ENCODE results near the gene RBM4B.

RBM4B gene

DNA sequence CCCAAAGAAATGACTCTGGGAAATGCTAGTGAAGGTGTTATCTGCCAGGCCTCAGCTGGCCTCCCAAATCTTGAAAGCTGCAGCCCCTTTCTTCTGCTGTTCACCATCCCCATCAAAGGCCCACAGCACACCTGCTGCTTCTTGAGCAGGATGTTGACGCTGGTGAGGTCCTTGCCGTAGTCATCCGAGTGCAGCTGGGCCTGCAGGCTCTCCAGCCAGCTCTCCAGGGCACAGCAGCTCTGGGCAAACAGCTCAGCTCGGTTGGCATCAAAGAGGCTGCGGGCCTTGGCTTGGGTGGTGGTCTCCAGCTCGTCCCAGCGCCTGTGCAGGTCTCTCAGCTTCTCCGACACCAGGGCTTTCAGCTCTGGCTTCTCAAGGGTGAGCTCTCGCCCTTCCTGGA lies 18.5 kb upstream of the RBM4B start:
- Histone ChIP-seq H3K4me3 (ENCODE audit: low read depth in 1 of 2, low read length in 2 of 2) (no peak overlapping the region), H3K9ac (ENCODE audit: low read depth, low read length) (no peak overlapping the region), H3K79me2 (ENCODE audit: insufficient read depth, low read length) (no peaks in the 10 kb centered on the region), H3K4me1 (ENCODE audit: insufficient read depth, low read length) (peaks cover 4% of the 10 kb centered on the region), H4K20me1 (ENCODE audit: insufficient read depth, low read length) (0 out of 2 replicates have a peak, but pooled peaks cover 5% of the 10 kb centered on the region), H3K36me3 (ENCODE audit: insufficient read depth, low read length) (no peaks in the 10 kb centered on the region), H3K27me3 (ENCODE audit: insufficient read depth, low read length, poor library complexity) (no peaks in the 10 kb centered on the region), H2AFZ (ENCODE audit: low read depth, low read length) (no peak overlapping the region), H3K9me3 (ENCODE audit: insufficient read depth, low read length, severe bottlenecking) (no peaks in the 10 kb centered on the region), H3K27ac (ENCODE audit: low read length) (no peak overlapping the region), H3K4me2 (ENCODE audit: insufficient read depth, low read length) (no peak overlapping the region)
- DNase-seq: peak; percentile 38
- TF ChIP-seq, protein P1, sequence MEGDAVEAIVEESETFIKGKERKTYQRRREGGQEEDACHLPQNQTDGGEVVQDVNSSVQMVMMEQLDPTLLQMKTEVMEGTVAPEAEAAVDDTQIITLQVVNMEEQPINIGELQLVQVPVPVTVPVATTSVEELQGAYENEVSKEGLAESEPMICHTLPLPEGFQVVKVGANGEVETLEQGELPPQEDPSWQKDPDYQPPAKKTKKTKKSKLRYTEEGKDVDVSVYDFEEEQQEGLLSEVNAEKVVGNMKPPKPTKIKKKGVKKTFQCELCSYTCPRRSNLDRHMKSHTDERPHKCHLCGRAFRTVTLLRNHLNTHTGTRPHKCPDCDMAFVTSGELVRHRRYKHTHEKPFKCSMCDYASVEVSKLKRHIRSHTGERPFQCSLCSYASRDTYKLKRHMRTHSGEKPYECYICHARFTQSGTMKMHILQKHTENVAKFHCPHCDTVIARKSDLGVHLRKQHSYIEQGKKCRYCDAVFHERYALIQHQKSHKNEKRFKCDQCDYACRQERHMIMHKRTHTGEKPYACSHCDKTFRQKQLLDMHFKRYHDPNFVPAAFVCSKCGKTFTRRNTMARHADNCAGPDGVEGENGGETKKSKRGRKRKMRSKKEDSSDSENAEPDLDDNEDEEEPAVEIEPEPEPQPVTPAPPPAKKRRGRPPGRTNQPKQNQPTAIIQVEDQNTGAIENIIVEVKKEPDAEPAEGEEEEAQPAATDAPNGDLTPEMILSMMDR (IDR thresholded peaks at IDR 0.05; ENCODE audit: borderline replicate concordance, extremely low read depth, low read length, poor library complexity, severe bottlenecking): no peak
- peak; percentile 47 for ATAC-seq (ENCODE audit: insufficient read depth, low read depth)

DNA sequence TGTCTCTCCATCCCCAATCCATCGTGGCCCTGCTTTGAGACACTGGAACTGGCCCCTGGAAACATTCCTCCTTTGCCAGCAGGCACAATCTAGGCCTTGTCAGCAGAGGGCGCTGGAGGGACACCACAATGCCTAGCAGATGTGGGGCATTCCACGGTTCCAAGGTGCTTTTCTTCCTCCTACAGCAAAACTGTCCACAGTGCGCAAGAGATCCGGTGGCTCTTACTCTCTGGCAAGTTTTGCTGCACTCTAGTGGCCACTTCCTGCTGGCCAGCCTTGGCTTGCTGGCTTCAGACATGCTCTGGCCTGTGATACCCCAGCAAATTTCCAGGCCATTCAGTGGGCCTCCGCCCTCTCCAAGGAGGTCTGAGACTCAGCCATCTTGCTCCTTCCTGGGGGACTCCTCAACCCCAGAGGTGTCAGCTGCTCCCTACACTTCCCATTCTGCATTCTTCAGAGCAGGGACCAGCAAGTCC lies 17.1 kb upstream of the RBM4B start:
- Histone ChIP-seq H3K27me3 (ENCODE audit: insufficient read depth, low read length, poor library complexity) (no peaks in the 10 kb centered on the region), H3K4me3 (ENCODE audit: low read depth in 1 of 2, low read length in 2 of 2) (no peak overlapping the region), H3K27ac (ENCODE audit: low read length) (no peak overlapping the region), H3K9ac (ENCODE audit: low read depth, low read length) (no peak overlapping the region), H3K79me2 (ENCODE audit: insufficient read depth, low read length) (no peaks in the 10 kb centered on the region), H3K9me3 (ENCODE audit: insufficient read depth, low read length, severe bottlenecking) (no peaks in the 10 kb centered on the region), H3K4me2 (ENCODE audit: insufficient read depth, low read length) (peak overlapping the region; percentile 15; the same call in 1 of the 2 replicates), H2AFZ (ENCODE audit: low read depth, low read length) (peak overlapping the region; percentile 67), H4K20me1 (ENCODE audit: insufficient read depth, low read length) (0 out of 2 replicates have a peak, but pooled peaks cover 5% of the 10 kb centered on the region), H3K36me3 (ENCODE audit: insufficient read depth, low read length) (no peaks in the 10 kb centered on the region), H3K4me1 (ENCODE audit: insufficient read depth, low read length) (peaks cover 4% of the 10 kb centered on the region)
- DNase-seq: peak; percentile 83
- TF ChIP-seq, protein P1 (IDR thresholded peaks at IDR 0.05; ENCODE audit: borderline replicate concordance, extremely low read depth, low read length, poor library complexity, severe bottlenecking): peak; percentile 98
- TF ChIP-seq EZH2 (IDR thresholded peaks at IDR 0.05; ENCODE audit: borderline replicate concordance, low read depth, low read length, severe bottlenecking): no peak
- peak; percentile 86 for ATAC-seq (ENCODE audit: insufficient read depth, low read depth)

DNA sequence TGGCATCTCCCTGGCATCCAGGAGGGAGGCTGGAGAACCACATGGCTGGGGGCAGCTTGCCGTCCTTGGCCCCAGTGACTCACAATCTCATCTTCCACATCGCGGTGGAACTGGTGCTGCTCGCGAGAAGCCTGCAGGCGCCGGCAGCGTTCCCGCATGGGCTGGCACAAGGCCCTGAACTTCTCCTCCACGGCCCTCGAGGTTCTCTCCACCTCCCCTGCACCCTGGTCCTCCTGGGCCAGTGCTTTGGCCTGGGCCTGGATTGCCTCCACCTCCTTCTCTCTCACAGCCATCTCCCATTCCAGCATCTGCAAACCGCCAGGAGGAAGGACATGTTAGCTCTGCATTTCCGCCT lies 16.3 kb upstream of the RBM4B start:
- no peaks in the 10 kb centered on the region for H3K79me2 ChIP-seq (ENCODE audit: insufficient read depth, low read length)
- H3K27ac ChIP-seq (ENCODE audit: low read length): no peak overlapping the region
- DNase-seq (no peak), ATAC-seq (ENCODE audit: insufficient read depth, low read depth) (no peak)
- no peaks in the 10 kb centered on the region for H3K27me3 ChIP-seq (ENCODE audit: insufficient read depth, low read length, poor library complexity)
- H3K9ac ChIP-seq (ENCODE audit: low read depth, low read length): no peak overlapping the region
- no peak overlapping the region for H2AFZ ChIP-seq (ENCODE audit: low read depth, low read length)
- no peak overlapping the region for H3K4me2 ChIP-seq (ENCODE audit: insufficient read depth, low read length)
- no peaks in the 10 kb centered on the region for H3K9me3 ChIP-seq (ENCODE audit: insufficient read depth, low read length, severe bottlenecking)
- TF ChIP-seq, protein P1 (IDR thresholded peaks at IDR 0.05; ENCODE audit: borderline replicate concordance, extremely low read depth, low read length, poor library complexity, severe bottlenecking): no peak
- TF ChIP-seq EZH2 (IDR thresholded peaks at IDR 0.05; ENCODE audit: borderline replicate concordance, low read depth, low read length, severe bottlenecking): no peak
- no peaks in the 10 kb centered on the region for H3K36me3 ChIP-seq (ENCODE audit: insufficient read depth, low read length)
- peaks cover 4% of the 10 kb centered on the region for H3K4me1 ChIP-seq (ENCODE audit: insufficient read depth, low read length)
- 0 out of 2 replicates have a peak, but pooled peaks cover 5% of the 10 kb centered on the region for H4K20me1 ChIP-seq (ENCODE audit: insufficient read depth, low read length)
- no peak overlapping the region for H3K4me3 ChIP-seq (ENCODE audit: low read depth in 1 of 2, low read length in 2 of 2)
